CD4-positive, alpha-beta memory T cell (primary cell): ENCODE measurements around the gene TNPO1. TPM values are rescaled to one million over a fixed set of nuclear protein-coding genes. Genes with fewer than 3 reads are reported as not detected.

Source experiments
- CTCF ChIA-PET: fragments of 350-600 bp; sonication (Branson Sonifier 250); formaldehyde crosslinking; loops from one replicate; lab custom pipeline; 2021; ENCODE audit warnings: inconsistent platforms; ENCODE audit not compliant: partially characterized antibody; lab: Charles Lee
- POLR2A ChIA-PET: fragments of 350-600 bp; sonication (Branson Sonifier 250); formaldehyde crosslinking; loops from one replicate; lab custom pipeline; 2021; ENCODE audit not compliant: partially characterized antibody; lab: Charles Lee
- DNase-seq, 5 donors: peaks; one replicate each; pipeline versions ENCODE4 v3.0.0 to v3.0.0-alpha.2; 2020 to 2022; ENCODE audit warnings: mixed read lengths in 1 of 5
- H3K27ac ChIP-seq: one replicate; pipeline ENCODE4 v1.7.0; 2013; ENCODE audit warnings: low read depth, low read length
- H3K27me3 ChIP-seq: 2 replicates; pipeline ENCODE4 v1.7.0; 2013; ENCODE audit warnings: mild to moderate bottlenecking, low read length, moderate library complexity; ENCODE audit not compliant: insufficient read depth
- H3K36me3 ChIP-seq: 2 replicates; pipeline ENCODE4 v1.7.0; 2013; ENCODE audit warnings: mild to moderate bottlenecking, low read length, moderate library complexity; ENCODE audit not compliant: insufficient read depth
- H3K4me1 ChIP-seq: 2 replicates; pipeline ENCODE4 v1.7.0; 2013; ENCODE audit warnings: mild to moderate bottlenecking, low read length, moderate library complexity; ENCODE audit not compliant: insufficient read depth
- H3K4me3 ChIP-seq, 2 donors: one replicate each; pipeline ENCODE4 v1.7.0; 2013; ENCODE audit warnings: low read length in 2 of 2, mild to moderate bottlenecking in 1 of 2
- H3K9me3 ChIP-seq, 2 donors: one replicate each; pipeline ENCODE4 v1.7.0; 2013; ENCODE audit warnings: low read length in 2 of 2, control low read depth in 1 of 2; ENCODE audit not compliant: control insufficient read depth in 1 of 2
- H3K27ac Mint-ChIP-seq, 7 donors: one replicate each; pipeline ENCODE4 v1.8.0; 2020 to 2021; ENCODE audit warnings: mixed read lengths in 7 of 7, mild to moderate bottlenecking in 6 of 7, inconsistent platforms in 3 of 7, moderate library complexity in 3 of 7
- H3K27me3 Mint-ChIP-seq, 2 donors: one replicate each; pipeline ENCODE4 v1.8.0; 2020 to 2021; ENCODE audit warnings: mixed read lengths in 2 of 2
- H3K36me3 Mint-ChIP-seq, 2 donors: one replicate each; pipeline ENCODE4 v1.8.0; 2020 to 2021; ENCODE audit warnings: mixed read lengths in 2 of 2, inconsistent platforms in 1 of 2, mild to moderate bottlenecking in 1 of 2
- H3K4me1 Mint-ChIP-seq, 4 donors: one replicate each; pipeline ENCODE4 v1.8.0; 2020 to 2021; ENCODE audit warnings: mixed read lengths in 4 of 4, mild to moderate bottlenecking in 1 of 4
- H3K4me3 Mint-ChIP-seq, 8 donors: one replicate each; pipeline ENCODE4 v1.8.0; 2020 to 2021; ENCODE audit warnings: mixed read lengths in 8 of 8, mild to moderate bottlenecking in 7 of 8, moderate library complexity in 6 of 8, inconsistent platforms in 3 of 8
- H3K9me3 Mint-ChIP-seq, 8 donors: one replicate each; pipeline ENCODE4 v1.8.0; 2020 to 2021; ENCODE audit warnings: mixed read lengths in 8 of 8, mild to moderate bottlenecking in 5 of 8, inconsistent platforms in 3 of 8, moderate library complexity in 1 of 8
- intact Hi-C: fragments of 100-400 bp; cut with micrococcal nuclease; formaldehyde crosslinking; loops from one replicate; pipeline ENCODE4 v1.15.1; 2023
- microRNA-seq: library from miRNA; unstranded; fragments of <30 nt; microRNA quantifications from one replicate; pipeline ENCODE4 v1.2.0, GENCODE V29; 2021; ENCODE audit warnings: borderline replicate concordance, borderline number of aligned reads, borderline microRNAs expressed, mixed read lengths
- polyA plus RNA-seq, 2 donors: library from polyadenylated mRNA; unstranded; fragments of 300-500 nt; fragmentation: Illumina TruSeq; gene quantifications; one replicate each; pipeline ENCODE4 v1.2.3, GENCODE V29; 2021
- total RNA-seq, 2 experiments: library from RNA; stranded (reverse); gene quantifications; one replicate each; pipeline ENCODE4 v1.2.3, GENCODE V29; 2021

The TNPO1 gene
- total and polyA plus RNA-seq, 4 experiments from 2014 or later, result 46.6 to 86.4 (median 66.8) TPM

GRCh38 chr5:72957337-72957736 lies 140.9 kb downstream of the TNPO1 start:
- Mint-ChIP-seq H3K27me3 (peaks cover 11 to 29% of the 10 kb centered on the region in 2 donors), H3K27ac (peak overlapping the region in 2 of 7 donors; percentile 68 to 85), H3K36me3 (peaks cover 0 to 10% of the 10 kb centered on the region in 2 donors), H3K4me1 (peaks cover 13 to 19% (median 13%) of the 10 kb centered on the region in 4 donors), H3K9me3 (peaks cover 0 to 8% (median 0%) of the 10 kb centered on the region in 8 donors), H3K4me3 (peak overlapping the region; percentile 82 to 93 (median 89))
- H3K27me3 ChIP-seq, result no peaks in the 10 kb centered on the region
- no peaks in the 10 kb centered on the region for H3K9me3 ChIP-seq
- no peak overlapping the region for H3K27ac ChIP-seq
- ChIA-PET CTCF (interaction anchor here (0.7 to 2.7 kb wide), 5 partner anchors 13 to 1290 kb away, joined by 3 to 14 read pairs (median 10); no protein-coding TSS in a partner anchor), POLR2A (no interaction called here)
- intact Hi-C loops, result loop anchor here (5.0 kb wide), 1 partner anchor 1355 kb away; no protein-coding TSS in a partner anchor
- no peak for DNase-seq
- H3K36me3 ChIP-seq, result no peaks in the 10 kb centered on the region
- H3K4me1 ChIP-seq, result peaks cover 15% of the 10 kb centered on the region
- no peak overlapping the region for H3K4me3 ChIP-seq

- POLR2A ChIA-PET, result no interaction called here
- intact Hi-C loops, result loop anchor here (5.0 kb wide), 1 partner anchor 1357 kb away; no protein-coding TSS in a partner anchor
Measured at GRCh38 chr5:72959257-72959656, 142.8 kb downstream of the TNPO1 start.

More at GRCh38 chr5:72959257-72959656, 142.8 kb downstream of the TNPO1 start:
- CTCF ChIA-PET, result no interaction called here
- no peaks in the 10 kb centered on the region for H3K36me3 ChIP-seq
- H3K27me3 Mint-ChIP-seq, result peaks cover 11 to 25% of the 10 kb centered on the region in 2 donors
- DNase-seq, result no peak
- no peak overlapping the region for H3K4me3 Mint-ChIP-seq
- H3K36me3 Mint-ChIP-seq, result peaks cover 0 to 10% of the 10 kb centered on the region in 2 donors
- H3K4me3 ChIP-seq, result no peak overlapping the region
- no peaks in the 10 kb centered on the region for H3K27me3 ChIP-seq
- peaks cover 0 to 8% (median 0%) of the 10 kb centered on the region in 8 donors for H3K9me3 Mint-ChIP-seq
- peaks cover 15% of the 10 kb centered on the region for H3K4me1 ChIP-seq
- peaks cover 13 to 19% (median 13%) of the 10 kb centered on the region in 4 donors for H3K4me1 Mint-ChIP-seq
- no peaks in the 10 kb centered on the region for H3K9me3 ChIP-seq
- H3K27ac ChIP-seq, result no peak overlapping the region
- H3K27ac Mint-ChIP-seq, result no peak overlapping the region

Small RNAs within 50 kb of the gene (microRNA-seq; reads per million reads assigned to microRNA genes)
- not detected for gene MIR4804

Other genes with a start within 250 kb of the TNPO1 start
- 1 to 10 TPM; 6.1 to 6.3 TPM for gene FCHO2, start 139.4 kb downstream of the TNPO1 start, total RNA-seq
- 1 to 10 TPM; 1.4 to 2.5 TPM for gene FCHO2, start 139.4 kb downstream of the TNPO1 start, polyA plus RNA-seq